Choroid plexus epithelial cell (primary cell): Measurements from ENCODE around the gene HAPLN2.

Experiments used
- DNase-seq: peaks from one replicate; pipeline ENCODE4 v3.0.0-alpha.2; 2010; ENCODE audit warnings: low read depth
- H3K4me3 ChIP-seq: 2 replicates; pipeline ENCODE4 v1.5.1; 2011; ENCODE audit warnings: low read depth, mild to moderate bottlenecking, control low read depth, low read length, moderate library complexity
- CTCF ChIP-seq: conservative IDR thresholded peaks from 2 replicates; pipeline ENCODE4 v1.5.1; 2011; ENCODE audit warnings: low read depth, mild to moderate bottlenecking, control low read depth, inconsistent platforms, low read length, moderate library complexity

The HAPLN2 gene

GRCh38 chr1:156592158-156592909, 26.9 kb upstream of the HAPLN2 start:
- DNase-seq: no peak
- H3K4me3 ChIP-seq: peak overlapping the region; percentile 89
- no peak for TF ChIP-seq CTCF

- H3K4me3 ChIP-seq: no peak overlapping the region
- TF ChIP-seq CTCF: no peak
- no peak for DNase-seq
Observed at GRCh38 chr1:156592910-156593660, 26.1 kb upstream of the HAPLN2 start.

GRCh38 chr1:156593661-156593989, 25.6 kb upstream of the HAPLN2 start:
- no peak for DNase-seq
- no peak overlapping the region for H3K4me3 ChIP-seq
- no peak for TF ChIP-seq CTCF

GRCh38 chr1:156594190-156594589, 25.0 kb upstream of the HAPLN2 start:
- H3K4me3 ChIP-seq: no peak overlapping the region
- DNase-seq: no peak
- no peak for TF ChIP-seq CTCF

GRCh38 chr1:156595016-156595415, 24.2 kb upstream of the HAPLN2 start:
- H3K4me3 ChIP-seq: no peak overlapping the region
- TF ChIP-seq CTCF: no peak
- no peak for DNase-seq

GRCh38 chr1:156596426-156596825, 22.8 kb upstream of the HAPLN2 start:
- TF ChIP-seq CTCF: no peak
- DNase-seq: no peak
- no peak overlapping the region for H3K4me3 ChIP-seq

- no peak overlapping the region for H3K4me3 ChIP-seq
- no peak for TF ChIP-seq CTCF
Observed at GRCh38 chr1:156598125-156598524, 21.1 kb upstream of the HAPLN2 start.

More at GRCh38 chr1:156598125-156598524, 21.1 kb upstream of the HAPLN2 start:
- DNase-seq: no peak
